Measurements from ENCODE around the gene PITRM1.

Gene PITRM1

GRCh38 chr10:3122486-3123205 is 49.9 kb downstream of the PITRM1 start:
- H3K27ac ChIP-seq (ENCODE audit: insufficient read depth, low read depth, low read length, poor library complexity, severe bottlenecking), result no peak overlapping the region
- H3K27me3 ChIP-seq (ENCODE audit: control insufficient read depth, insufficient read depth, low read length, poor library complexity, severe bottlenecking), result no peaks in the 10 kb centered on the region
- H3K9me3 ChIP-seq (ENCODE audit: control insufficient read depth, low read length), result no peaks in the 10 kb centered on the region
- peaks cover 18% of the 10 kb centered on the region for H3K36me3 ChIP-seq (ENCODE audit: control insufficient read depth, insufficient read depth, low read length)
- H3K4me1 ChIP-seq (ENCODE audit: control insufficient read depth, insufficient read depth, low read length), result peaks cover 13% of the 10 kb centered on the region
- H3K4me3 ChIP-seq (ENCODE audit: insufficient read depth, low read depth, low read length), result no peak overlapping the region
- WGBS, 2 experiments, result 95 to 96% methylated on average over 27 of the region's 27 CpGs

- Histone ChIP-seq H3K4me3 (ENCODE audit: insufficient read depth, low read depth, low read length) (no peak overlapping the region), H3K27me3 (ENCODE audit: control insufficient read depth, insufficient read depth, low read length, poor library complexity, severe bottlenecking) (no peaks in the 10 kb centered on the region), H3K27ac (ENCODE audit: insufficient read depth, low read depth, low read length, poor library complexity, severe bottlenecking) (no peak overlapping the region), H3K4me1 (ENCODE audit: control insufficient read depth, insufficient read depth, low read length) (peaks cover 13% of the 10 kb centered on the region), H3K9me3 (ENCODE audit: control insufficient read depth, low read length) (no peaks in the 10 kb centered on the region), H3K36me3 (ENCODE audit: control insufficient read depth, insufficient read depth, low read length) (peaks cover 18% of the 10 kb centered on the region)
- WGBS, 2 experiments, result 88% methylated on average over 14 of the region's 14 CpGs
Measured at GRCh38 chr10:3122034-3122433, 50.5 kb downstream of the PITRM1 start.

- H3K36me3 ChIP-seq (ENCODE audit: control insufficient read depth, insufficient read depth, low read length), result peaks cover 10% of the 10 kb centered on the region
- no peak overlapping the region for H3K4me3 ChIP-seq (ENCODE audit: insufficient read depth, low read depth, low read length)
- WGBS, 2 experiments, result 91 to 93% methylated on average over 31 of the region's 31 CpGs
- H3K4me1 ChIP-seq (ENCODE audit: control insufficient read depth, insufficient read depth, low read length), result no peaks in the 10 kb centered on the region
- no peaks in the 10 kb centered on the region for H3K27me3 ChIP-seq (ENCODE audit: control insufficient read depth, insufficient read depth, low read length, poor library complexity, severe bottlenecking)
- H3K27ac ChIP-seq (ENCODE audit: insufficient read depth, low read depth, low read length, poor library complexity, severe bottlenecking), result no peak overlapping the region
- H3K9me3 ChIP-seq (ENCODE audit: control insufficient read depth, low read length), result no peaks in the 10 kb centered on the region
Measured at GRCh38 chr10:3119796-3120459, 52.7 kb downstream of the PITRM1 start.

- H3K27me3 ChIP-seq (ENCODE audit: control insufficient read depth, insufficient read depth, low read length, poor library complexity, severe bottlenecking), result no peaks in the 10 kb centered on the region
- H3K9me3 ChIP-seq (ENCODE audit: control insufficient read depth, low read length), result no peaks in the 10 kb centered on the region
- H3K4me1 ChIP-seq (ENCODE audit: control insufficient read depth, insufficient read depth, low read length), result no peaks in the 10 kb centered on the region
- H3K36me3 ChIP-seq (ENCODE audit: control insufficient read depth, insufficient read depth, low read length), result peaks cover 2% of the 10 kb centered on the region
- no peak overlapping the region for H3K27ac ChIP-seq (ENCODE audit: insufficient read depth, low read depth, low read length, poor library complexity, severe bottlenecking)
- 90 to 91% methylated on average over 32 of the region's 32 CpGs for WGBS, 2 experiments
- H3K4me3 ChIP-seq (ENCODE audit: insufficient read depth, low read depth, low read length), result no peak overlapping the region
Measured at GRCh38 chr10:3118641-3119091, 53.9 kb downstream of the PITRM1 start.

- no peak overlapping the region for H3K4me3 ChIP-seq (ENCODE audit: insufficient read depth, low read depth, low read length)
Measured at GRCh38 chr10:3117486-3117885, 55.1 kb downstream of the PITRM1 start.

GRCh38 chr10:3116508-3117100 is 56.0 kb downstream of the PITRM1 start:
- Histone ChIP-seq H3K4me1 (ENCODE audit: control insufficient read depth, insufficient read depth, low read length) (no peaks in the 10 kb centered on the region), H3K9me3 (ENCODE audit: control insufficient read depth, low read length) (no peaks in the 10 kb centered on the region), H3K27ac (ENCODE audit: insufficient read depth, low read depth, low read length, poor library complexity, severe bottlenecking) (no peak overlapping the region), H3K36me3 (ENCODE audit: control insufficient read depth, insufficient read depth, low read length) (peaks cover 10% of the 10 kb centered on the region), H3K4me3 (ENCODE audit: insufficient read depth, low read depth, low read length) (no peak overlapping the region), H3K27me3 (ENCODE audit: control insufficient read depth, insufficient read depth, low read length, poor library complexity, severe bottlenecking) (no peaks in the 10 kb centered on the region)
- WGBS, 2 experiments, result 86 to 91% methylated on average over 18 to 20 of the region's 20 CpGs

More at GRCh38 chr10:3117486-3117885, 55.1 kb downstream of the PITRM1 start:
- Histone ChIP-seq H3K27me3 (ENCODE audit: control insufficient read depth, insufficient read depth, low read length, poor library complexity, severe bottlenecking) (no peaks in the 10 kb centered on the region), H3K9me3 (ENCODE audit: control insufficient read depth, low read length) (no peaks in the 10 kb centered on the region), H3K27ac (ENCODE audit: insufficient read depth, low read depth, low read length, poor library complexity, severe bottlenecking) (no peak overlapping the region), H3K36me3 (ENCODE audit: control insufficient read depth, insufficient read depth, low read length) (peaks cover 10% of the 10 kb centered on the region), H3K4me1 (ENCODE audit: control insufficient read depth, insufficient read depth, low read length) (no peaks in the 10 kb centered on the region)
- 96% methylated on average over 12 of the region's 12 CpGs for WGBS, 2 experiments

- Histone ChIP-seq H3K27me3 (ENCODE audit: control insufficient read depth, insufficient read depth, low read length, poor library complexity, severe bottlenecking) (no peaks in the 10 kb centered on the region), H3K27ac (ENCODE audit: insufficient read depth, low read depth, low read length, poor library complexity, severe bottlenecking) (no peak overlapping the region), H3K4me1 (ENCODE audit: control insufficient read depth, insufficient read depth, low read length) (no peaks in the 10 kb centered on the region), H3K9me3 (ENCODE audit: control insufficient read depth, low read length) (no peaks in the 10 kb centered on the region), H3K4me3 (ENCODE audit: insufficient read depth, low read depth, low read length) (no peak overlapping the region), H3K36me3 (ENCODE audit: control insufficient read depth, insufficient read depth, low read length) (peaks cover 14% of the 10 kb centered on the region)
- WGBS, 2 experiments, result 95 to 97% methylated on average over 8 of the region's 8 CpGs
Measured at GRCh38 chr10:3115685-3116084, 56.9 kb downstream of the PITRM1 start.

- H3K4me1 ChIP-seq (ENCODE audit: control insufficient read depth, insufficient read depth, low read length), result no peaks in the 10 kb centered on the region
- no peaks in the 10 kb centered on the region for H3K27me3 ChIP-seq (ENCODE audit: control insufficient read depth, insufficient read depth, low read length, poor library complexity, severe bottlenecking)
- no peaks in the 10 kb centered on the region for H3K9me3 ChIP-seq (ENCODE audit: control insufficient read depth, low read length)
- H3K36me3 ChIP-seq (ENCODE audit: control insufficient read depth, insufficient read depth, low read length), result peaks cover 26% of the 10 kb centered on the region
- H3K4me3 ChIP-seq (ENCODE audit: insufficient read depth, low read depth, low read length), result no peak overlapping the region
- WGBS, 2 experiments, result 97% methylated on average over 19 of the region's 19 CpGs
- H3K27ac ChIP-seq (ENCODE audit: insufficient read depth, low read depth, low read length, poor library complexity, severe bottlenecking), result no peak overlapping the region
Measured at GRCh38 chr10:3113343-3113720, 59.2 kb downstream of the PITRM1 start.

GRCh38 chr10:3111621-3112163 is 60.9 kb downstream of the PITRM1 start:
- Histone ChIP-seq H3K9me3 (ENCODE audit: control insufficient read depth, low read length) (no peaks in the 10 kb centered on the region), H3K36me3 (ENCODE audit: control insufficient read depth, insufficient read depth, low read length) (peaks cover 33% of the 10 kb centered on the region), H3K27ac (ENCODE audit: insufficient read depth, low read depth, low read length, poor library complexity, severe bottlenecking) (no peak overlapping the region), H3K27me3 (ENCODE audit: control insufficient read depth, insufficient read depth, low read length, poor library complexity, severe bottlenecking) (no peaks in the 10 kb centered on the region), H3K4me1 (ENCODE audit: control insufficient read depth, insufficient read depth, low read length) (no peaks in the 10 kb centered on the region), H3K4me3 (ENCODE audit: insufficient read depth, low read depth, low read length) (no peak overlapping the region)
- WGBS, 2 experiments, result 79% methylated on average over 15 of the region's 15 CpGs

Measured in ectodermal cell (in vitro differentiated cells).